H7 (cell line): ENCODE data around the gene EFCAB12. TPM values are rescaled to one million over a fixed set of nuclear protein-coding genes. Genes with fewer than 3 reads are reported as not detected.

ENCODE experiments used
- total RNA-seq: library from RNA; depleted of rRNA; stranded (reverse); fragments of >200 nt; shearing (Covaris generic); gene quantifications from 2 replicates; pipeline ENCODE4 v1.2.3, GENCODE V29; 2014; rRNA removed

The EFCAB12 gene
- total RNA-seq, 1 experiment from 2014 or later = 0.10 TPM

Other genes starting within 250 kb of the EFCAB12 start
- 351 and 430 TPM in 2 replicates for gene CNBP, start 244.7 kb downstream of the EFCAB12 start, total RNA-seq
- 138 TPM in 2 replicates for gene COPG1, start 179.0 kb downstream of the EFCAB12 start, total RNA-seq
- gene HMCES, start 149.8 kb downstream of the EFCAB12 start, total RNA-seq = 28.1 and 32.0 TPM in 2 replicates
- gene MBD4, start 11.3 kb upstream of the EFCAB12 start, total RNA-seq = 25.1 and 37.4 TPM in 2 replicates
- gene IFT122, start 11.6 kb upstream of the EFCAB12 start, total RNA-seq = 15.0 and 22.0 TPM in 2 replicates
- 0.17 TPM in 1 of 2 replicates, not detected in the other for gene RHO, start 100.0 kb upstream of the EFCAB12 start, total RNA-seq
- not detected in 2 replicates for gene H1-8, start 114.5 kb upstream of the EFCAB12 start, total RNA-seq
- gene PLXND1, start 178.0 kb upstream of the EFCAB12 start, total RNA-seq = 59.0 and 70.4 TPM in 2 replicates